Mammary epithelial cell (primary cell): ENCODE data around the gene SLC52A1.

Experiments used
- CTCF ChIP-seq, 2 donors: IDR thresholded peaks in 1 of 2; conservative IDR thresholded peaks in 1 of 2; 2 replicates each; pipeline ENCODE4 v1.5.1; 2011 to 2012; ENCODE audit warnings: inconsistent platforms in 2 of 2, low read length in 2 of 2, mild to moderate bottlenecking in 2 of 2, control low read depth in 1 of 2, low read depth in 1 of 2; ENCODE audit not compliant: insufficient read depth in 1 of 2; ENCODE audit errors: extremely low read depth in 1 of 2
- EZH2 ChIP-seq: IDR thresholded peaks from 2 replicates; pipeline ENCODE4 v1.6.1; 2012; ENCODE audit warnings: low read length, inconsistent platforms, borderline replicate concordance

- TF ChIP-seq CTCF (conservative IDR thresholded peaks at IDR 0.05 in 1 of 2, IDR thresholded peaks at IDR 0.05 in 1 of 2; ENCODE audit: extremely low read depth in 1 of 2, insufficient read depth in 1 of 2, low read depth in 1 of 2, low read length in 2 of 2): no peak
- TF ChIP-seq EZH2: no peak
These were observed 31.9 kb downstream of the SLC52A1 start for GRCh38 chr17:5003214-5003867.
